ENCODE results near the gene LRRC27.

GRCh38 chr10:132355297-132355696, 23.3 kb downstream of the LRRC27 start:
- no peak for TF ChIP-seq CTCF (IDR thresholded peaks at IDR 0.05; ENCODE audit: insufficient read depth, low read length)
- no peak for TF ChIP-seq POLR2AphosphoS5 (IDR thresholded peaks at IDR 0.05; ENCODE audit: low read depth)
- no peak for TF ChIP-seq REST (IDR thresholded peaks at IDR 0.05; ENCODE audit: insufficient replicate concordance, low read depth)
- TF ChIP-seq SPI1 (IDR thresholded peaks at IDR 0.05; ENCODE audit: borderline replicate concordance, low read depth): no peak
- TF ChIP-seq GABPA (IDR thresholded peaks at IDR 0.05; ENCODE audit: low read depth): no peak

Measured in HL-60 (cell line).